DMS 273 treated with DMSO at 0.1 percent for 48 hours (cell line): ENCODE data around the gene ADPRHL1.

ENCODE experiments used
- DNase-seq: peaks from one replicate; lab custom pipeline; 2025; lab: John Stamatoyannopoulos, UW

The ADPRHL1 gene

GRCh38 chr13:113432506-113433270 is 20.6 kb downstream of the ADPRHL1 start:
- no peak for DNase-seq

- DNase-seq = no peak
These were observed 22.1 kb downstream of the ADPRHL1 start for GRCh38 chr13:113431171-113431570.

GRCh38 chr13:113430378-113431110 is 22.7 kb downstream of the ADPRHL1 start:
- no peak for DNase-seq

- no peak for DNase-seq
These were observed 23.7 kb downstream of the ADPRHL1 start for GRCh38 chr13:113429608-113429985.

- DNase-seq = no peak
These were observed 24.2 kb downstream of the ADPRHL1 start for GRCh38 chr13:113428871-113429607.

- DNase-seq = no peak
These were observed 24.8 kb downstream of the ADPRHL1 start for GRCh38 chr13:113428469-113428865.

- DNase-seq = no peak
These were observed 25.5 kb downstream of the ADPRHL1 start for GRCh38 chr13:113427562-113428468.

GRCh38 chr13:113426591-113426986 is 26.7 kb downstream of the ADPRHL1 start:
- DNase-seq = no peak

- no peak for DNase-seq
These were observed 27.2 kb downstream of the ADPRHL1 start for GRCh38 chr13:113425941-113426590.

GRCh38 chr13:113423520-113424163 is 29.6 kb downstream of the ADPRHL1 start:
- DNase-seq = no peak

GRCh38 chr13:113422807-113423519 is 30.3 kb downstream of the ADPRHL1 start:
- no peak for DNase-seq

- DNase-seq = no peak
These were observed 31.5 kb downstream of the ADPRHL1 start for GRCh38 chr13:113421673-113422270.

- no peak for DNase-seq
These were observed 32.3 kb downstream of the ADPRHL1 start for GRCh38 chr13:113420833-113421600.

- DNase-seq = no peak
These were observed 33.1 kb downstream of the ADPRHL1 start for GRCh38 chr13:113420232-113420631.

GRCh38 chr13:113419531-113420193 is 33.6 kb downstream of the ADPRHL1 start:
- DNase-seq = no peak

GRCh38 chr13:113418722-113419049 is 34.6 kb downstream of the ADPRHL1 start:
- DNase-seq = no peak

- no peak for DNase-seq
These were observed 35.2 kb downstream of the ADPRHL1 start for GRCh38 chr13:113417836-113418721.
